Gastroesophageal sphincter (tissue), 3 donors: Measurements from ENCODE around the gene RAP1A.

ENCODE experiments used
- EP300 ChIP-seq: sonication (generic); formaldehyde crosslinking; IDR thresholded peaks from one replicate; pipeline ENCODE4 v1.6.1; 2017; ENCODE audit warnings: antibody characterized with exemption, mild to moderate bottlenecking
- POLR2A ChIP-seq, 2 donors: fragments of 450-650 bp; IDR thresholded peaks; one replicate each; pipeline ENCODE4 v1.6.1; 2017; ENCODE audit warnings: antibody characterized with exemption in 2 of 2, mild to moderate bottlenecking in 2 of 2, moderate library complexity in 1 of 2
- POLR2AphosphoS5 ChIP-seq: sonication (generic); formaldehyde crosslinking; IDR thresholded peaks from one replicate; pipeline ENCODE4 v1.6.1; 2017; ENCODE audit warnings: antibody characterized with exemption
- TF ChIP-seq, protein P1 (sequence below), 4 experiments: fragments of 200-600 bp in 2 of 4; fragments of 450-650 bp in 2 of 4; sonication (generic) in 1 of 4; IDR thresholded peaks; one replicate each; pipeline ENCODE4 v1.5.1; 2017 to 2019; ENCODE audit warnings: antibody characterized with exemption in 4 of 4, mild to moderate bottlenecking in 2 of 4, moderate library complexity in 2 of 4

DNA sequence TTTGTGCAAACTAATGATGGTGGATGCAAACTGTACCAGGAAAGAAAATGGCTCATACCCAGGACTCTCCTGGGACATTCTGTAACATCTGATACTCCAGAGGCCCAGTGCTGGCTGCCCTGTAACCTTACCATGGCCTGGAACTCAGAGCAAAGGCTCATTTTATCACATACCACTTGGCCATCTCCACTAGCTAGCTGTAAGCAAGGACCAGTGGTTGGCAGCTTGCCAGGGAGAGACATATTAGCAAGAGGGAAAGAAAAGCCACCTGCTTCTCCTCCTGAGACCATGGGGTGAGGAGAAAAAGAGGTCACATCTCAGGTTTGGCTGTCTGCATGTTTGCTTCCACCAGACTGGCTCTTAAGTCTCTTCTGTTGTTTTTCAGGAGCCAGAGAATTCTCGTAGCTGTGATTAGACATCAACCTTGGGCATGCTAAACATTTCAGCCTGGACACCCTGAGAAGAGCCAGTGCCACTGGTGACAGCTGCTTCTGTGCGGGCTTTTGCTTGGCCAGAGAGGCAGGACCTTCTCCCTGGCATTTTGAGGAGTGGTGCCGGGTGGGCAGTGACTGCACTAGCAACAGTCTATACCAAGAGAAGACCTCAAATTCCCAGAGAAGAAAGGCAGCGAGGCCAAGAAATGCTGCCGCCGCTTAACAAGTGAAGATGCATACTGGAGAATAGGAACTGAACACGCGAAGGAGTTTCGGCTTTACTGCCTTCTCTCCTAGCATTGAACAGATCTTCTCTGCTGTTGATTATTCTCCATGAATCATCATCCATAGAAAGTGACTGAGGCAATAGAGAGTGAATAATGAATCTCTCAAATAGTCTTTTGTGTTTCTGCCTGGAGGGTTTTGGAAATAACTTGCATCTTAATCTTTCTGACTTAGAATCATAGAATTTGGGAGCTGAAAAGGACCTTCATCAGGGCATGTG lies 126.4 kb downstream of the RAP1A start:
- TF ChIP-seq, protein P1, sequence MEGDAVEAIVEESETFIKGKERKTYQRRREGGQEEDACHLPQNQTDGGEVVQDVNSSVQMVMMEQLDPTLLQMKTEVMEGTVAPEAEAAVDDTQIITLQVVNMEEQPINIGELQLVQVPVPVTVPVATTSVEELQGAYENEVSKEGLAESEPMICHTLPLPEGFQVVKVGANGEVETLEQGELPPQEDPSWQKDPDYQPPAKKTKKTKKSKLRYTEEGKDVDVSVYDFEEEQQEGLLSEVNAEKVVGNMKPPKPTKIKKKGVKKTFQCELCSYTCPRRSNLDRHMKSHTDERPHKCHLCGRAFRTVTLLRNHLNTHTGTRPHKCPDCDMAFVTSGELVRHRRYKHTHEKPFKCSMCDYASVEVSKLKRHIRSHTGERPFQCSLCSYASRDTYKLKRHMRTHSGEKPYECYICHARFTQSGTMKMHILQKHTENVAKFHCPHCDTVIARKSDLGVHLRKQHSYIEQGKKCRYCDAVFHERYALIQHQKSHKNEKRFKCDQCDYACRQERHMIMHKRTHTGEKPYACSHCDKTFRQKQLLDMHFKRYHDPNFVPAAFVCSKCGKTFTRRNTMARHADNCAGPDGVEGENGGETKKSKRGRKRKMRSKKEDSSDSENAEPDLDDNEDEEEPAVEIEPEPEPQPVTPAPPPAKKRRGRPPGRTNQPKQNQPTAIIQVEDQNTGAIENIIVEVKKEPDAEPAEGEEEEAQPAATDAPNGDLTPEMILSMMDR (IDR thresholded peaks at IDR 0.05) = no peak
- no peak for TF ChIP-seq POLR2A (IDR thresholded peaks at IDR 0.05)
- TF ChIP-seq POLR2AphosphoS5 = no peak
- TF ChIP-seq EP300 = no peak
